Stomach (tissue), 9 donors: Measurements from ENCODE around the gene EFHC2. TPM values are rescaled to one million over a fixed set of nuclear protein-coding genes. Genes with fewer than 3 reads are reported as not detected.
"Not testable (repeated sequence)": the region's sequence is repeated elsewhere in the genome, so short reads cannot be mapped to it uniquely, and the experiment has no call there.

Experiments
- DNase-seq, 2 donors: peaks; one replicate each; pipeline versions ENCODE4 v3.0.0 to v3.0.0-alpha.2; 2013 to 2019
- H3K27ac ChIP-seq, 5 donors: fragments of 200-600 bp in 4 of 5; sonication (generic) in 4 of 5; one replicate each; pipeline ENCODE4 v1.5.1; 2013 to 2019; ENCODE audit warnings: mild to moderate bottlenecking in 1 of 5, moderate library complexity in 1 of 5
- H3K27me3 ChIP-seq, 3 donors: fragments of 200-600 bp; sonication (generic); one replicate each; pipeline ENCODE4 v1.5.1; 2017 to 2019; ENCODE audit warnings: mixed run types in 1 of 3
- H3K36me3 ChIP-seq, 4 donors: fragments of 200-600 bp; sonication (generic); 1 replicate in 3 of 4; 2 replicates in 1 of 4; pipeline ENCODE4 v1.5.1; 2016 to 2019
- H3K4me1 ChIP-seq, 4 donors: fragments of 200-600 bp; sonication (generic); one replicate each; pipeline ENCODE4 v1.5.1; 2016 to 2019
- H3K4me3 ChIP-seq, 4 donors: fragments of 200-600 bp; sonication (generic) in 3 of 4; one replicate each; pipeline ENCODE4 v1.5.1; 2016 to 2019; ENCODE audit warnings: mild to moderate bottlenecking in 1 of 4
- H3K9me3 ChIP-seq, 4 donors: fragments of 200-600 bp; sonication (generic); one replicate each; pipeline ENCODE4 v1.5.1; 2016 to 2019
- CTCF ChIP-seq, 7 experiments: fragments of 450-650 bp in 4 of 7; fragments of 200-600 bp in 3 of 7; sonication (generic) in 3 of 7; IDR thresholded peaks; one replicate each; pipeline ENCODE4 v1.5.1; 2016 to 2019; ENCODE audit warnings: antibody characterized with exemption in 7 of 7, control low read depth in 2 of 7, mild to moderate bottlenecking in 1 of 7
- EP300 ChIP-seq: sonication (generic); formaldehyde crosslinking; IDR thresholded peaks from one replicate; pipeline ENCODE4 v1.6.1; 2017; ENCODE audit warnings: antibody characterized with exemption
- POLR2A ChIP-seq, 4 donors: fragments of 450-650 bp; IDR thresholded peaks; one replicate each; pipeline ENCODE4 v1.6.1; 2016; ENCODE audit warnings: antibody characterized with exemption in 4 of 4, control low read depth in 2 of 4, mild to moderate bottlenecking in 1 of 4, moderate library complexity in 1 of 4
- POLR2AphosphoS5 ChIP-seq, 3 donors: sonication (generic); formaldehyde crosslinking; IDR thresholded peaks; one replicate each; pipeline ENCODE4 v1.6.1; 2016; ENCODE audit warnings: antibody characterized with exemption in 3 of 3
- WGBS, 5 donors: extraction: QIAGEN DNeasy Blood & Tissue Kit in 3 of 5; methylation state at CpG; one replicate each; pipeline versions ENCODE4 v1.1.5 to v1.1.7; 2013 to 2018; 5-methylcytosine and 5-hydroxymethylcytosine counted together
- intact Hi-C: fragments of 100-400 bp; cut with DNase I; formaldehyde crosslinking; loops from one replicate; pipeline ENCODE4 v1.15.1; 2023; ENCODE audit warnings: low total_unique reads
- polyA plus RNA-seq, 3 donors: library from polyadenylated mRNA; stranded (reverse); fragments of 200-250 nt; gene quantifications; one replicate each; pipeline ENCODE4 v1.2.3, GENCODE V29; 2013
- total RNA-seq, 5 donors: library from RNA; depleted of rRNA; stranded (reverse); fragments of >200 nt; gene quantifications; one replicate each; pipeline versions ENCODE4 v1.1.0 to v1.2.3, GENCODE V29; 2014 to 2016
- donor health status: healthy with polysubstance abuse.
- donor health status: Bipolar disorder and iron deficiency.
- donor health status: healthy.

Gene EFHC2
- total and polyA plus RNA-seq, 8 donors = 0.37 to 10.0 (median 1.5) TPM; not detected in 1

DNA sequence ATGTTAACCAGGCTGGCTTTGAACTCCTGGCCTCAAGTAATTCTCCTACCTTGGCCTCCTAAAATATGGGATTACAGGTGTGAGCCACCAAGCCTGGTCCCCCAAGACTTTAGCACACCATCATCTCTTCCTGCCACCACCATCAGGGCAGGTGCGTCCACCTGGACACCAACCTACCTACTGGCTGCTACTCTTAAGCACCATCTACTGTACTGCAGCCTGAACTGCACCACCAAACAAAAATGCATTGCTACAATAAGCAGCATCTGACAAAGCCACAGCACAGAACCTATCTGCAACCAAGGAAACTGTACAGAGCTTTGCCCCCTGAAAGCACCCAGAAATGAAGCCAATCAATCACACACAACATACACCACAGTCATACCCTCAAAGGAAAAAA lies 139.7 kb downstream of the EFHC2 start:
- no peak for DNase-seq
- Histone ChIP-seq H3K27me3 (peaks cover 0 to 3% (median 0%) of the 10 kb centered on the region in 3 donors), H3K4me1 (no peaks in the 10 kb centered on the region), H3K9me3 (no peaks in the 10 kb centered on the region), H3K4me3 (no peak overlapping the region), H3K36me3 (no peaks in the 10 kb centered on the region), H3K27ac (no peak overlapping the region)
- intact Hi-C loops = no loop called here
- 59 to 100% (median 94%) methylated on average over 1 of the region's 1 CpG for WGBS, 5 donors
- no peak for TF ChIP-seq POLR2A (IDR thresholded peaks at IDR 0.05)
- no peak for TF ChIP-seq CTCF (IDR thresholded peaks at IDR 0.05)
- TF ChIP-seq POLR2AphosphoS5 (IDR thresholded peaks at IDR 0.05) = no peak
- no peak for TF ChIP-seq EP300

DNA sequence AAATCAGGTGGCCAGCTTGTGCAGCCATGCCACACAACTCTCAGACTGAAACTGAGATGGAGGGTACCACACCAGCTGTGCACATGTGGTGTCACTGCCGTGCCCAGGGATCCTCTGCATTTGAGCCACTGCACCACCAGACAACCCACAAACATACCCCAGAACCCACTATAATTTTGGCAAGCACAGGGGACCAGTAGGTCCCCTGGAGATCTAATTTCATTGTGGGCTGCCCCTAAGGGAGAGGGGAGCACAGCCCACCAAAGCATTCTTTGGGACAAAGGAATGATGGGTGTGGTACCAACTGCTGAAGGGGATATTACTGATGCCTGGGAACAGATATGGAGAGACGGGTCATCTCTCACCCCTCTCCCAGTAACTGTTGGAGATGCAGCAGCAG lies 140.9 kb downstream of the EFHC2 start:
- H3K27ac ChIP-seq = no peak overlapping the region
- H3K9me3 ChIP-seq = no peaks in the 10 kb centered on the region
- 69 to 90% (median 86%) methylated on average over 2 of the region's 2 CpGs for WGBS, 5 donors
- no peak overlapping the region for H3K4me3 ChIP-seq
- H3K27me3 ChIP-seq = peaks cover 0 to 3% (median 0%) of the 10 kb centered on the region in 3 donors
- intact Hi-C loops = no loop called here
- H3K4me1 ChIP-seq = no peaks in the 10 kb centered on the region
- DNase-seq = no peak
- TF ChIP-seq POLR2AphosphoS5 (IDR thresholded peaks at IDR 0.05) (no peak), POLR2A (IDR thresholded peaks at IDR 0.05) (no peak), EP300 (no peak), CTCF (IDR thresholded peaks at IDR 0.05) (no peak)
- H3K36me3 ChIP-seq = no peaks in the 10 kb centered on the region

DNA sequence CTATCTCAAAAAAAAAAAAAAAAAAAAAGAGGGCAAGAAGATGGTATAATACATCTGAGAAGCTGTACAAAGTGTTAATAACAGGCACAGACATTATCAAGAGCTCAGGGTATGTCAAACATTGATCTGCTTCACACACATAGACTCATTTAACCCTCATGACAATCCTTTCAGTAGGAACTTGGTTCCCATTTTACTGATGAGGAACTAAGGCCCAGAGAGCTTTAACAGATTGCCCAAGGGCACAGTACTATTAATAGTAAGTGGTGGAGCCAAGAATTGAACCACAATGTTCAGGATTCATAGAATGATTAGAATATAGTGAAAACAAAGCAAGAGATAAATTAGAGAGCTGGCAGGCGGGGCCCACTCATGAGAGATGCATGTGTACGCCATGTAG lies 154.4 kb downstream of the EFHC2 start:
- TF ChIP-seq EP300 = no peak
- TF ChIP-seq CTCF (IDR thresholded peaks at IDR 0.05) = no peak
- TF ChIP-seq POLR2A (IDR thresholded peaks at IDR 0.05) = no peak
- no peak for TF ChIP-seq POLR2AphosphoS5 (IDR thresholded peaks at IDR 0.05)
- H3K9me3 ChIP-seq = no peaks in the 10 kb centered on the region
- DNase-seq = no peak
- WGBS, 5 donors = 92 to 98% (median 97%) methylated on average over 2 of the region's 2 CpGs
- intact Hi-C loops = no loop called here
- no peaks in the 10 kb centered on the region for H3K27me3 ChIP-seq
- no peak overlapping the region for H3K27ac ChIP-seq
- H3K36me3 ChIP-seq = no peaks in the 10 kb centered on the region
- H3K4me1 ChIP-seq = no peaks in the 10 kb centered on the region
- H3K4me3 ChIP-seq = no peak overlapping the region

- H3K9me3 ChIP-seq, DNase-seq, H3K4me3 ChIP-seq, H3K4me1 ChIP-seq, H3K27me3 ChIP-seq, H3K36me3 ChIP-seq, H3K27ac ChIP-seq, intact Hi-C loops: not testable (repeated sequence)
- 57 to 84% (median 70%) methylated on average over 5 of the region's 5 CpGs for whole genome bisulfite sequencing, 5 donors
These were observed 155.6 kb downstream of the EFHC2 start for GRCh38 chrX:44187915-44188314.

GRCh38 chrX:44183329-44183728 lies 160.1 kb downstream of the EFHC2 start:
- TF ChIP-seq CTCF (IDR thresholded peaks at IDR 0.05) (no peak), EP300 (no peak), POLR2A (IDR thresholded peaks at IDR 0.05) (no peak), POLR2AphosphoS5 (IDR thresholded peaks at IDR 0.05) (no peak)
- no peak overlapping the region for H3K27ac ChIP-seq
- no peak overlapping the region for H3K4me3 ChIP-seq
- no peaks in the 10 kb centered on the region for H3K9me3 ChIP-seq
- H3K36me3 ChIP-seq = no peaks in the 10 kb centered on the region
- H3K4me1 ChIP-seq = no peaks in the 10 kb centered on the region
- H3K27me3 ChIP-seq = no peaks in the 10 kb centered on the region
- peak in 1 of 2 donors; percentile 7 for DNase-seq
- intact Hi-C loops = no loop called here
- WGBS, 5 donors = 64 to 80% (median 67%) methylated on average over 2 of the region's 2 CpGs
